Measurements from ENCODE around the gene PERM1. TPM values are rescaled to one million over a fixed set of nuclear protein-coding genes. Genes with fewer than 3 reads are reported as not detected.

PERM1 gene
- total and polyA plus RNA-seq, 2 of the 13 experiments (the other 11 are each of a cell fraction or from before 2014, with no cell fraction given), result 0.04 to 0.29 TPM

DNA sequence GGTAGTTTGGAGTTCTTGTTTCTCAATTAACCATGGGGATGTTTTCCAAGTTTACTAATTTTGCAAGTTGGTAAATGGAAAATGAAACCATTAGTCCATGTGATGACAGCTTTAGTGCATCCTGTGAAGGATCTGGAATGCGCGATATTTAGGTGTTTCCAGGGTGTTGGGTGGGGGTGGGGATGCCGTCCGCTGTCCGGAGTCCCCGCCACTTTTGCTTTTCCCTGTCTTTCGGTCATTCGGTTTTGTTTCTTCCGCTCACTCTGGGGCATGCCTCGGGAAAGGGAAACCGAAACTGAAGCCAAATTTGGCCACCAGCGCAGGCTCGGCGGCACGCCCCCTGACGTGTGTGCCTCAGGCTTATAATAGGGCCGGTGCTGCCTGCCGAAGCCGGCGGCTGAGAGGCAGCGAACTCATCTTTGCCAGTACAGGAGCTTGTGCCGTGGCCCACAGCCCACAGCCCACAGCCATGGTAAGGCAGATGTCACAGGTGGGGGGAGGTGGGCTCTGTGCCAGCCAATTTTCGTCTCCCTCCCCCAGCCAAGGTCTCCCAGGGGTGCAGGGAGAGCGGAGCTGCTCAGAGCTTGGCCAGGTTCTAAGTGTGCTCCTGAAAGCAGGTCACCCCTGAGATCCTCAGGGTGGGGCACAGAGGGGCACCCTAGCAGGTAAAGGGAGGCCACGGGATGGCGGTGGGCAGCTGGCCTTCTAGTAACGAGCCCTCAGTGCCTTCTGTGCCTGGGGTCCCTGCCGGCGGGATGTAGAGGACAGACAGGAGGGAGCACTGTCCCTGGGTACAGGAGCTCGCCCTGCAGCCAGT is 31.4 kb upstream of the PERM1 start, which contains the start of gene ISG15 (continued):
- TF ChIP-seq, protein P1, sequence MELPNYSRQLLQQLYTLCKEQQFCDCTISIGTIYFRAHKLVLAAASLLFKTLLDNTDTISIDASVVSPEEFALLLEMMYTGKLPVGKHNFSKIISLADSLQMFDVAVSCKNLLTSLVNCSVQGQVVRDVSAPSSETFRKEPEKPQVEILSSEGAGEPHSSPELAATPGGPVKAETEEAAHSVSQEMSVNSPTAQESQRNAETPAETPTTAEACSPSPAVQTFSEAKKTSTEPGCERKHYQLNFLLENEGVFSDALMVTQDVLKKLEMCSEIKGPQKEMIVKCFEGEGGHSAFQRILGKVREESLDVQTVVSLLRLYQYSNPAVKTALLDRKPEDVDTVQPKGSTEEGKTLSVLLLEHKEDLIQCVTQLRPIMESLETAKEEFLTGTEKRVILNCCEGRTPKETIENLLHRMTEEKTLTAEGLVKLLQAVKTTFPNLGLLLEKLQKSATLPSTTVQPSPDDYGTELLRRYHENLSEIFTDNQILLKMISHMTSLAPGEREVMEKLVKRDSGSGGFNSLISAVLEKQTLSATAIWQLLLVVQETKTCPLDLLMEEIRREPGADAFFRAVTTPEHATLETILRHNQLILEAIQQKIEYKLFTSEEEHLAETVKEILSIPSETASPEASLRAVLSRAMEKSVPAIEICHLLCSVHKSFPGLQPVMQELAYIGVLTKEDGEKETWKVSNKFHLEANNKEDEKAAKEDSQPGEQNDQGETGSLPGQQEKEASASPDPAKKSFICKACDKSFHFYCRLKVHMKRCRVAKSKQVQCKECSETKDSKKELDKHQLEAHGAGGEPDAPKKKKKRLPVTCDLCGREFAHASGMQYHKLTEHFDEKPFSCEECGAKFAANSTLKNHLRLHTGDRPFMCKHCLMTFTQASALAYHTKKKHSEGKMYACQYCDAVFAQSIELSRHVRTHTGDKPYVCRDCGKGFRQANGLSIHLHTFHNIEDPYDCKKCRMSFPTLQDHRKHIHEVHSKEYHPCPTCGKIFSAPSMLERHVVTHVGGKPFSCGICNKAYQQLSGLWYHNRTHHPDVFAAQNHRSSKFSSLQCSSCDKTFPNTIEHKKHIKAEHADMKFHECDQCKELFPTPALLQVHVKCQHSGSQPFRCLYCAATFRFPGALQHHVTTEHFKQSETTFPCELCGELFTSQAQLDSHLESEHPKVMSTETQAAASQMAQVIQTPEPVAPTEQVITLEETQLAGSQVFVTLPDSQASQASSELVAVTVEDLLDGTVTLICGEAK (IDR thresholded peaks at IDR 0.05), result no peak
- TF ChIP-seq, protein P1 (CRISPR knock-in tag; IDR thresholded peaks at IDR 0.05), result 0 out of 2 replicates have a peak, but pooled peaks have one; percentile 14
- TF ChIP-seq JUND (CRISPR knock-in tag; IDR thresholded peaks at IDR 0.05) (no peak), NFE2L2 (IDR thresholded peaks at IDR 0.05; ENCODE audit: low read length) (no peak), POGZ (CRISPR knock-in tag; IDR thresholded peaks at IDR 0.05) (no peak), SP5 (CRISPR knock-in tag; IDR thresholded peaks at IDR 0.05; ENCODE audit: borderline replicate concordance, low read depth) (peak; percentile 56), TAF15 (IDR thresholded peaks at IDR 0.05; ENCODE audit: low read depth, low read length, poor library complexity, severe bottlenecking) (no peak), ZNF569 (CRISPR knock-in tag; IDR thresholded peaks at IDR 0.05; ENCODE audit: borderline replicate concordance) (no peak), BCL6 (CRISPR knock-in tag; IDR thresholded peaks at IDR 0.05) (no peak), CCAR2 (optimal IDR thresholded peaks at IDR 0.05; ENCODE audit: low read depth, low read length) (no peak), ZBTB21 (CRISPR knock-in tag; IDR thresholded peaks at IDR 0.05) (no peak), FOXK1 (CRISPR knock-in tag; IDR thresholded peaks at IDR 0.05; ENCODE audit: borderline replicate concordance, low read depth) (peak; percentile 51; the same call in 1 of the 2 replicates), SALL2 (CRISPR knock-in tag; IDR thresholded peaks at IDR 0.05) (no peak)
- TF ChIP-seq, protein P2, sequence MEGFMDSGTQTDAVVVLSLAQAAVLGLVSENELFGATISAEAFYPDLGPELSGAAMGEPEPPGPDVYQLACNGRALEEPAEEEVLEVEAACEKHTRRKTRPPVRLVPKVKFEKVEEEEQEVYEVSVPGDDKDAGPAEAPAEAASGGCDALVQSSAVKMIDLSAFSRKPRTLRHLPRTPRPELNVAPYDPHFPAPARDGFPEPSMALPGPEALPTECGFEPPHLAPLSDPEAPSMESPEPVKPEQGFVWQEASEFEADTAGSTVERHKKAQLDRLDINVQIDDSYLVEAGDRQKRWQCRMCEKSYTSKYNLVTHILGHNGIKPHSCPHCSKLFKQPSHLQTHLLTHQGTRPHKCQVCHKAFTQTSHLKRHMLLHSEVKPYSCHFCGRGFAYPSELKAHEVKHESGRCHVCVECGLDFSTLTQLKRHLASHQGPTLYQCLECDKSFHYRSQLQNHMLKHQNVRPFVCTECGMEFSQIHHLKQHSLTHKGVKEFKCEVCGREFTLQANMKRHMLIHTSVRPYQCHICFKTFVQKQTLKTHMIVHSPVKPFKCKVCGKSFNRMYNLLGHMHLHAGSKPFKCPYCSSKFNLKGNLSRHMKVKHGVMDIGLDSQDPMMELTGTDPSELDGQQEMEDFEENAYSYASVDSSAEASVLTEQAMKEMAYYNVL (CRISPR knock-in tag; IDR thresholded peaks at IDR 0.05; ENCODE audit: borderline replicate concordance), result peak; percentile 63; the same call in 1 of the 2 replicates
- TF ChIP-seq, protein P3, sequence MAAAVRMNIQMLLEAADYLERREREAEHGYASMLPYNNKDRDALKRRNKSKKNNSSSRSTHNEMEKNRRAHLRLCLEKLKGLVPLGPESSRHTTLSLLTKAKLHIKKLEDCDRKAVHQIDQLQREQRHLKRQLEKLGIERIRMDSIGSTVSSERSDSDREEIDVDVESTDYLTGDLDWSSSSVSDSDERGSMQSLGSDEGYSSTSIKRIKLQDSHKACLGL (CRISPR knock-in tag; IDR thresholded peaks at IDR 0.05), result peak; percentile 70
- TF ChIP-seq, protein P4, sequence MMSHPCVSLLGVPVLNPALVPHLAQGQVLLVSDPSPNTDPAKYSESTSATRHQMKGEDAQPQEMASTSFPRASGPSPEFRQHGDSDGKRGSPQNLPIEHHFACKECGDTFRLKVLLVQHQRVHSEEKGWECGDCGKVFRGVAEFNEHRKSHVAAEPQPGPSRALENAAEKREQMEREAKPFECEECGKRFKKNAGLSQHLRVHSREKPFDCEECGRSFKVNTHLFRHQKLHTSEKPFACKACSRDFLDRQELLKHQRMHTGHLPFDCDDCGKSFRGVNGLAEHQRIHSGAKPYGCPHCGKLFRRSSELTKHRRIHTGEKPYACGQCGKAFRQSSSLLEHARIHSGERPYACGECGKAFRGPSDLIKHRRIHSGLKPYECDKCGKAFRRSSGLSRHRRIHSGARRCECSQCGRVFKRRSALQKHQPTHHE (CRISPR knock-in tag; IDR thresholded peaks at IDR 0.05; ENCODE audit: borderline replicate concordance), result 0 out of 2 replicates have a peak, but pooled peaks have one; percentile 56
